GM12875 (cell line): ENCODE measurements around the gene EIF1.

Experiments
- H3K4me3 ChIP-seq: one replicate; pipeline ENCODE4 v1.5.1; 2011; ENCODE audit warnings: low read depth, low read length, control low read depth
- CTCF ChIP-seq: IDR thresholded peaks from 2 replicates; pipeline ENCODE4 v1.5.1; 2011; ENCODE audit warnings: low read depth, mild to moderate bottlenecking, control low read depth, inconsistent platforms, low read length, moderate library complexity, borderline replicate concordance; ENCODE audit not compliant: insufficient read depth

The EIF1 gene

GRCh38 chr17:41676058-41676419, 12.6 kb upstream of the EIF1 start:
- no peak for TF ChIP-seq CTCF
- no peak overlapping the region for H3K4me3 ChIP-seq

- H3K4me3 ChIP-seq: no peak overlapping the region
- TF ChIP-seq CTCF: no peak
Observed at GRCh38 chr17:41678411-41678906, 10.2 kb upstream of the EIF1 start.

GRCh38 chr17:41678907-41679739, 9.6 kb upstream of the EIF1 start:
- H3K4me3 ChIP-seq: no peak overlapping the region
- TF ChIP-seq CTCF: peak; percentile 25; the same call in 1 of the 2 replicates

- no peak overlapping the region for H3K4me3 ChIP-seq
- no peak for TF ChIP-seq CTCF
Observed at GRCh38 chr17:41679740-41680425, 8.8 kb upstream of the EIF1 start.

- no peak overlapping the region for H3K4me3 ChIP-seq
- no peak for TF ChIP-seq CTCF
Observed at GRCh38 chr17:41680426-41681040, 8.2 kb upstream of the EIF1 start.

GRCh38 chr17:41681776-41682175, 6.9 kb upstream of the EIF1 start:
- no peak for TF ChIP-seq CTCF

More at GRCh38 chr17:41681776-41682175, 6.9 kb upstream of the EIF1 start:
- no peak overlapping the region for H3K4me3 ChIP-seq
